AG04449 (cell line): ENCODE data around the gene SNX30.

Experiments used
- CTCF ChIA-PET: fragments of 350-600 bp; formaldehyde crosslinking; extraction: SDS; loops from one replicate; lab custom pipeline; 2021; ENCODE audit warnings: antibody characterized with exemption; lab: Yijun Ruan, JAX
- POLR2A ChIA-PET: fragments of 400-600, 350-600 bp; formaldehyde crosslinking; extraction: SDS; loops from one replicate; lab custom pipeline; 2020; ENCODE audit warnings: antibody characterized with exemption, inconsistent platforms; lab: Yijun Ruan, JAX
- DNase-seq: peaks from one replicate; pipeline ENCODE4 v3.0.0-alpha.2; 2010; ENCODE audit warnings: low read depth, low spot score
- H3K4me3 ChIP-seq: 2 replicates; pipeline ENCODE4 v1.5.1; 2011; ENCODE audit warnings: low read depth, mild to moderate bottlenecking, control low read depth, low read length
- CTCF ChIP-seq: IDR thresholded peaks from one replicate; pipeline ENCODE4 v1.5.1; 2011; ENCODE audit warnings: mild to moderate bottlenecking, moderate library complexity, low read length, control low read depth, inconsistent platforms; ENCODE audit not compliant: insufficient read depth; ENCODE audit errors: missing control alignments

The SNX30 gene

GRCh38 chr9:112754578-112754977 lies 4.0 kb downstream of the SNX30 start:
- CTCF ChIA-PET, result interaction anchor here (1.2 kb wide), 1 partner anchor 65 kb away, joined by 3 read pairs; no protein-coding TSS in a partner anchor

GRCh38 chr9:112755016-112755427 lies 4.5 kb downstream of the SNX30 start:
- ChIA-PET POLR2A (interaction anchor here (1.1 kb wide), 1 partner anchor 10 kb away, joined by 4 read pairs; no protein-coding TSS in a partner anchor), CTCF (interaction anchor here (1.2 to 1.3 kb wide), 2 partner anchors 25 to 65 kb away, joined by 3 read pairs; no protein-coding TSS in a partner anchor)
- no peak overlapping the region for H3K4me3 ChIP-seq
- no peak for TF ChIP-seq CTCF
- DNase-seq, result no peak

More at GRCh38 chr9:112754578-112754977, 4.0 kb downstream of the SNX30 start:
- POLR2A ChIA-PET, result interaction anchor here (1.1 kb wide), 1 partner anchor 10 kb away, joined by 4 read pairs; no protein-coding TSS in a partner anchor
- TF ChIP-seq CTCF, result no peak
- DNase-seq, result no peak
- no peak overlapping the region for H3K4me3 ChIP-seq

- no peak for DNase-seq
- no peak for TF ChIP-seq CTCF
- ChIA-PET POLR2A (no interaction called here), CTCF (interaction anchor here (1.3 kb wide), 1 partner anchor 24 kb away, joined by 3 read pairs; no protein-coding TSS in a partner anchor)
- H3K4me3 ChIP-seq, result no peak overlapping the region
Observed at GRCh38 chr9:112755675-112756074, 5.1 kb downstream of the SNX30 start.

GRCh38 chr9:112757282-112757883 lies 6.8 kb downstream of the SNX30 start:
- no peak for DNase-seq
- POLR2A ChIA-PET, result no interaction called here

GRCh38 chr9:112757940-112758339 lies 7.4 kb downstream of the SNX30 start:
- ChIA-PET POLR2A (no interaction called here), CTCF (no interaction called here)
- no peak for TF ChIP-seq CTCF

More at GRCh38 chr9:112757282-112757883, 6.8 kb downstream of the SNX30 start:
- TF ChIP-seq CTCF, result no peak
- no peak overlapping the region for H3K4me3 ChIP-seq
- CTCF ChIA-PET, result no interaction called here

GRCh38 chr9:112760821-112761220 lies 10.3 kb downstream of the SNX30 start:
- no peak overlapping the region for H3K4me3 ChIP-seq
- CTCF ChIA-PET, result interaction anchor here (1.2 kb wide), 1 partner anchor 9 kb away, joined by 3 read pairs; no protein-coding TSS in a partner anchor
- no peak for DNase-seq
- TF ChIP-seq CTCF, result no peak
- POLR2A ChIA-PET, result no interaction called here

More at GRCh38 chr9:112757940-112758339, 7.4 kb downstream of the SNX30 start:
- H3K4me3 ChIP-seq, result no peak overlapping the region
- DNase-seq, result no peak
